ENCODE data around the gene GLRX. TPM values are rescaled to one million over a fixed set of nuclear protein-coding genes. Genes with fewer than 3 reads are reported as not detected.

The GLRX gene
- total RNA-seq, 1 experiment from 2014 or later, result 27.3 TPM

DNA sequence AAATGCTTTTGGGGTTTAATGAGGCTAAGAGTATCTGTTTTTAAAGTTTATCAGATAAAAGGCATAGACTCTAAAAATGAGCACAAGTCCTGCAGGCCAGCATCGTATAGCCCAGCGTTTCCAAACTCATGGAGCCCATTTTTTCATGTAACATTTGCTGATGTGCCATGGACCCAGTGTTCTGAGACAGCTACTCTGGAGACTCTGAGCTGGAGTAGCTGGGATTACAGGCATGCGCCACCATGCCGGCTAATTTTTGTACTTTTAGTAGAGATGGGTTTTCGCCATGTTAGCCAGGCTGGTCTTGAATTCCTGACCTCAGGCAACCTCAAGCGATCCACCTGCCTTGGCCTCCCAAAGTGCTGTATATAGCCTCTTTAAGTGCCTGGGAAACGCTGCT is 15.8 kb downstream of the GLRX start:
- H3K36me3 ChIP-seq (ENCODE audit: insufficient read depth, low read length, poor library complexity, severe bottlenecking), result no peaks in the 10 kb centered on the region
- ChIA-PET POLR2A (ENCODE audit: low non-redundant PET) (interaction anchor here (0.6 kb wide), 1 partner anchor 28 kb away, joined by 3 read pairs; no protein-coding TSS in a partner anchor), CTCF (no interaction called here)
- no peak for DNase-seq (ENCODE audit: low spot score)
- peaks cover 35% of the 10 kb centered on the region for H3K4me1 ChIP-seq (ENCODE audit: insufficient read depth, low read length, poor library complexity, severe bottlenecking)
- no TSS peak for BruUV-seq (replicated peaks)
- H3K9me3 ChIP-seq (ENCODE audit: low read depth, low read length, poor library complexity, severe bottlenecking), result no peaks in the 10 kb centered on the region
- TF ChIP-seq EZH2 (IDR thresholded peaks at IDR 0.05; ENCODE audit: borderline replicate concordance, low read depth, low read length, poor library complexity, severe bottlenecking) (no peak), CTCF (conservative IDR thresholded peaks at IDR 0.05; ENCODE audit: low read depth, low read length) (no peak)
- H3K4me3 ChIP-seq (ENCODE audit: low read depth, low read length, poor library complexity, severe bottlenecking), result no peak overlapping the region
- no peaks in the 10 kb centered on the region for H3K27me3 ChIP-seq (replicated peaks; ENCODE audit: insufficient read depth, low read depth, low read length, poor library complexity)
- intact Hi-C loops (cut with micrococcal nuclease; ENCODE audit: unreplicated experiment), result no loop called here
- no peak overlapping the region for H3K27ac ChIP-seq (ENCODE audit: low read depth, low read length, poor library complexity, severe bottlenecking)

DNA sequence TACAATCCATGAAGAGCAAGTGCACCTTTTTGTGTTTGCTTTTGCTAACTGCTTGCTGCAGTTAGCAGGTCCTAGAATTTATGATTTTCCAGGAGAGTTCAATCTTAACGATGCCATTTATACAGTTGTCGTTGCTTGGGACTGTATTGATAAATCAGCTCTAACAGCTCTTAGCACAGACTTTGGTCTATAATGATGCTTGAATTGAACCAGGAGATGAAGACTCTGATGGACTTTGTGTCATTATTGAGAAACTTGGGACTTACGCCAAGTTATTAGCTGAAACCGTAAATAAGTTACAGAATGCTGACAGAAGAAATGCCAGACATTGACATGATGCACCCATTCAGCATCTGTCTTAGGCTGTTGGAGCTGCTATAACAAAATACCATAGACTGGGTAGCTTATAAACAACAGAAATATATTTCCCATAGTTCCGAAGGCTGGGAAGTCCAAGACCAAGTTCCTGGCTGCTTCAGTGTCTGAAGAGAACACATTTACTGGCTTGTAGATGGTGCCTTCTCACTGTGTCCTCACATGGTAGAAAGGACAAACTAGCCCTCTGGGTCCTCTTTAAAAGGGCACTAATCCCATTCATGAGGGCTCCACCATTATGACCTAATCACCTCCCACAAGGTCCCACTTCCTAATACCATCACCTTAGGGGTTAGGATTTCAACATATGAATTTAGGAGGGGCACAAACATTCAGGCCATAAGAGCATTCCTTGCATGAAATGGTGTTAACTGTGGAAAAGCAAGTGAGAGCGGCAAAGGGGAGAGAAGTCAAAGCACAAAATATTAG is 17.6 kb downstream of the GLRX start:
- Histone ChIP-seq H3K9me3 (ENCODE audit: low read depth, low read length, poor library complexity, severe bottlenecking) (no peaks in the 10 kb centered on the region), H3K4me3 (ENCODE audit: low read depth, low read length, poor library complexity, severe bottlenecking) (no peak overlapping the region), H3K27ac (ENCODE audit: low read depth, low read length, poor library complexity, severe bottlenecking) (no peak overlapping the region), H3K36me3 (ENCODE audit: insufficient read depth, low read length, poor library complexity, severe bottlenecking) (no peaks in the 10 kb centered on the region), H3K27me3 (replicated peaks; ENCODE audit: insufficient read depth, low read depth, low read length, poor library complexity) (no peaks in the 10 kb centered on the region), H3K4me1 (ENCODE audit: insufficient read depth, low read length, poor library complexity, severe bottlenecking) (peaks cover 29% of the 10 kb centered on the region)
- DNase-seq (ENCODE audit: low spot score), result no peak
- ChIA-PET CTCF (no interaction called here), POLR2A (ENCODE audit: low non-redundant PET) (no interaction called here)
- BruUV-seq (replicated peaks), result no TSS peak
- intact Hi-C loops (cut with micrococcal nuclease; ENCODE audit: unreplicated experiment), result no loop called here
- no peak for TF ChIP-seq EZH2 (IDR thresholded peaks at IDR 0.05; ENCODE audit: borderline replicate concordance, low read depth, low read length, poor library complexity, severe bottlenecking)
- TF ChIP-seq CTCF (conservative IDR thresholded peaks at IDR 0.05; ENCODE audit: low read depth, low read length), result no peak

DNA sequence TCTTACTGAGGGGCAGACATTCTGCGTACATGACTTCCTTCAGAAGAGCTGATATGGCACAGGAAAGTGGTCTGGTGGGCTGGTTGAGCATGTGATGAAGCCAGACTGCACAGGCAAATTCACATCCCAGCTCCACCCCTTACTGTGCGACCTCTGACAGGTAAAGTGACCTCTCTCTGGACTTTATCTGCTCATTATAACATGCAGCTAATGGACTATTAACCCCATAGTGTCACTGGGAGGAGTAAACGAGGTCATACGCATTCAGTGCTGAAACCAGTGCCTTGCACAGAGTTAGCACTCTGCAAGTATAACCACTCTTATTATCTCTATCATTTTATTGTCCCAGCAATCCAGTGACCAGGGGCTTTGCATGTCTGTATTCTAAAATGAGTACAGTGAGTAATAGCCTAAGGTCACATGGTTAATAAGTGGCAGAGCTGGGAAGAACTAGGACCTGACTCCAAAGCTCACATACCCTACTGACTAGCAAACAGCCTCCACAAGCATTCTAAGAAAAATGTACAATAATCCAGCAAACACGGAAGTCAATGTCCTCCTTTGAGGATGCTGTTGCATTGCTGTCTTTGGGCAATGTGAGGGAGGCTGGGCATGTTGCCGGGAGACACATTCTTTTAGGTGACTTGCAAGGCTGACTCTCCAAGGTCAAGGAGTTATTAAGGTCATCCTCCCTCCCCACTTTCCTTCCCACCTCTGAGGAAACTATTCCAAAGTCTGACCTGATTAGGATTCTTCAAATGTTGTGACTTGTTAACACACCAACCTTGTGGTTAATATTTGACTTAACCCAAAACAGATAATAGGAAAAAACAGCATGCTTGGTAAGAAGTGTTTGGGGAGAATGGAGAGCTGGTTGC is 19.0 kb downstream of the GLRX start:
- no peaks in the 10 kb centered on the region for H3K9me3 ChIP-seq (ENCODE audit: low read depth, low read length, poor library complexity, severe bottlenecking)
- H3K27ac ChIP-seq (ENCODE audit: low read depth, low read length, poor library complexity, severe bottlenecking), result no peak overlapping the region
- no peaks in the 10 kb centered on the region for H3K27me3 ChIP-seq (replicated peaks; ENCODE audit: insufficient read depth, low read depth, low read length, poor library complexity)
- BruUV-seq (replicated peaks), result no TSS peak
- no peaks in the 10 kb centered on the region for H3K36me3 ChIP-seq (ENCODE audit: insufficient read depth, low read length, poor library complexity, severe bottlenecking)
- DNase-seq (ENCODE audit: low spot score), result no peak
- ChIA-PET POLR2A (ENCODE audit: low non-redundant PET) (no interaction called here), CTCF (no interaction called here)
- peaks cover 16% of the 10 kb centered on the region for H3K4me1 ChIP-seq (ENCODE audit: insufficient read depth, low read length, poor library complexity, severe bottlenecking)
- no peak overlapping the region for H3K4me3 ChIP-seq (ENCODE audit: low read depth, low read length, poor library complexity, severe bottlenecking)
- TF ChIP-seq EZH2 (IDR thresholded peaks at IDR 0.05; ENCODE audit: borderline replicate concordance, low read depth, low read length, poor library complexity, severe bottlenecking) (no peak), CTCF (conservative IDR thresholded peaks at IDR 0.05; ENCODE audit: low read depth, low read length) (no peak)
- intact Hi-C loops (cut with micrococcal nuclease; ENCODE audit: unreplicated experiment), result no loop called here

Data from A673 (cell line).